GM12801 (cell line): ENCODE results near the gene EPB41L4B.

Source experiments
- TF ChIP-seq, protein P1 (sequence below): IDR thresholded peaks from one replicate; pipeline ENCODE4 v1.5.1; 2011; ENCODE audit warnings: control low read depth; ENCODE audit not compliant: insufficient read length; ENCODE audit errors: extremely low read depth

The EPB41L4B gene

DNA sequence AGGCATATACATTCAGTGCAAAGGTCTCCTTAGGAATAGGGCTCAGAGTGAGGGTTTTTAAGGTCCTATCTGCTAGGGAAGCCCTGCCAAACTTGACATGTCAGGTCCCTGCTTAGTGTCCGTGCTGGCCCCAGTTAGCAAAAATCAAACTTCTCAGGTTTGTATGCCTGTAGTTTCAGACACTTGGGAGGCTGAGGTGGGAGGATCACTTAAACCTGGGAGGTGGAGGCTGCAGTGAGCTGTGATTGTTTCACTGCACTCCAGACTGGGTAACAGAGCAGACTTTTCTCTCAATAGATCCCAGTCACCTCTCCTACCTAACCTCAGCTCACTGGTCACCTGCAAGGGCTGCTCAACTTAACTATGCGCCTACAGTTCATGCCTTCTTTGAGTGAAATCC lies 182.4 kb downstream of the EPB41L4B start:
- TF ChIP-seq, protein P1, sequence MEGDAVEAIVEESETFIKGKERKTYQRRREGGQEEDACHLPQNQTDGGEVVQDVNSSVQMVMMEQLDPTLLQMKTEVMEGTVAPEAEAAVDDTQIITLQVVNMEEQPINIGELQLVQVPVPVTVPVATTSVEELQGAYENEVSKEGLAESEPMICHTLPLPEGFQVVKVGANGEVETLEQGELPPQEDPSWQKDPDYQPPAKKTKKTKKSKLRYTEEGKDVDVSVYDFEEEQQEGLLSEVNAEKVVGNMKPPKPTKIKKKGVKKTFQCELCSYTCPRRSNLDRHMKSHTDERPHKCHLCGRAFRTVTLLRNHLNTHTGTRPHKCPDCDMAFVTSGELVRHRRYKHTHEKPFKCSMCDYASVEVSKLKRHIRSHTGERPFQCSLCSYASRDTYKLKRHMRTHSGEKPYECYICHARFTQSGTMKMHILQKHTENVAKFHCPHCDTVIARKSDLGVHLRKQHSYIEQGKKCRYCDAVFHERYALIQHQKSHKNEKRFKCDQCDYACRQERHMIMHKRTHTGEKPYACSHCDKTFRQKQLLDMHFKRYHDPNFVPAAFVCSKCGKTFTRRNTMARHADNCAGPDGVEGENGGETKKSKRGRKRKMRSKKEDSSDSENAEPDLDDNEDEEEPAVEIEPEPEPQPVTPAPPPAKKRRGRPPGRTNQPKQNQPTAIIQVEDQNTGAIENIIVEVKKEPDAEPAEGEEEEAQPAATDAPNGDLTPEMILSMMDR = no peak

DNA sequence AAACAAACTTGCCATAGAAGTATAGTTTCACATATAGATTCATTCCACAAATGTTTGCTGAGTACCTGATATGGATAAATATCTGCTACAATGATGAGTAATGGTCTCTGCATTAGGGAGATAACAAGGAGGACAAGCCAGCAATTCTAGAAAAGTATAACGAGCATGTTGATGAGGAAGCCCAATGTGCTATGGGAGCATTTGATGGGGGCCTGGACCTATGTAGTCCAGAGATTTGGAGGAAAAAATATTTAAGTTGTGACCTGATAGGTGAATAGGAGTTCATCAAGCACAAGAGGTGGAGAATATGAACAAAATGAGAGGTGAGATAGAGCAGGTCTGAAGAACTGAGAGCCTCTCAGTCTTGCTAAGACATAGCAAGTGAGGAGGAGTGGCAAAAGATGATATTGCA lies 186.7 kb downstream of the EPB41L4B start:
- TF ChIP-seq, protein P1 = no peak

DNA sequence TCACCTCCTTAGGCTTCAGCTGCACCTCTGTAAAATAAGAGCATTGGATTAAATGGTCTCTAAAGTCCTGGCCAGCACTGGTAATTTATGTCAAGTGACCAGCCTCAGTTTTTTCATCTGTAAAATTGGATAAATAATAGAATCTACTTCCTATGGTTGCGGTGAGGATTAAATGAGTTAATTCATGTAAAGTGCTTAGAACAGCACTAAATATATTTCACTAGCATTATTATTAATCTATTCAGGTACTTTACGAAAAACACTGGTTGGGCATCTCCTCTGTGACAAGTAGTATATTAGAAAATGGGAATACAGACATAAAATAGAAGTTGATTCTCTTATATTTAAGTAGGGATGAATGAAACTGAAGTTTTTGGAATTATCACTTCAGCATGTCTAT lies 187.3 kb downstream of the EPB41L4B start:
- TF ChIP-seq, protein P1 = no peak

DNA sequence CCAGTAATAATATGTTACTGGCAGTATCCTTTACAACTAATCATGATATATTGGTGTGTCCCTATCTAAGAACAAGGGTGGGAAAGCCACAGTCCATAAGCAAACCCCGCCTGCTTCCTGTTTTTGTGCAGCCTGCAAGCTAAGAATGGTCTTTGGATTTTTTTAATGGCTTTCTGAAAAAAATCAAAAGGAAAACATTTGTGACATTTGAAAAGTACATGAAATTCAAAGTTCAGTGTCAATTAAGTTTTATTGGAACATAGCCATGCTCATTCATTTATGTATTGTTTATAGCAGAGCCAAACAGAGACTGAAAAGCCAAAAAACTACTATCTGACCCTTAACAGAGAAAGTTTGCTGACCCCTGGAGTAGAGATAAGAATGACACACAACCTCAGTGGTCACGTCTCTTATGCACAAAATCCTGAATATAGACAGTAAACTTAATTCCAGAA lies 188.3 kb downstream of the EPB41L4B start:
- TF ChIP-seq, protein P1 = no peak

DNA sequence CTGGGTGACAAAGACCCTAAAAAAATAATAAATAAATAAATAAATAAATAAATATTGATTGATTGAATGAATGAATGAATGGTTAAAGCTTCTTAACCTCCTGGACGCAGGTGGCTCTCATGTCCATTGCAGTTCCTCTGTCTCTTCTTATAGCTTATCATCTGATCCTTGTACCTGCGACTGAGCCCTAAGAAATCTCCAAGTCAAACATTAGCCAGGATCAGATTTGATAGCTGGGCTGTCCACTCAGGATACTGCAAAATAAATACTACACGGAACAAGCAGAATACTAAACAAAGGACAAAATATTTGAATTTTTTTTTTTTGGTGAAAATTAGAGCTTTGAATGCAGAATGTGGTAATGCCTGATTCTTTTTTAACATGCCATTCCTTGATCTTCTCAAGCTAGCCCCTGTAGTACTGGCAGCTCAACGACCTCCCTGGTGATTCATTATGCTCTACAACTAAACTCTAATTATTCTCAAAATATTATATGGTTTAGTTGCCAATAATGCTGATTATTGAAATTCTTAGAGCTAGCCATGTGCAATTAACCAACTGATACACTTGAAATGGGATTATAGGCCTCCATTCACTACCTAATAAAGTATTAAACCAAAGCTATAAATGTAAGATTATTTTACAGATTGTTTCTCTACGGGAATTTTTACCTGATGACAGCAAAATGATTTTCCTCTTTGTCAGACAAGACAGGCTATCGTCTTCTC lies 191.2 kb downstream of the EPB41L4B start:
- TF ChIP-seq, protein P1 = no peak

DNA sequence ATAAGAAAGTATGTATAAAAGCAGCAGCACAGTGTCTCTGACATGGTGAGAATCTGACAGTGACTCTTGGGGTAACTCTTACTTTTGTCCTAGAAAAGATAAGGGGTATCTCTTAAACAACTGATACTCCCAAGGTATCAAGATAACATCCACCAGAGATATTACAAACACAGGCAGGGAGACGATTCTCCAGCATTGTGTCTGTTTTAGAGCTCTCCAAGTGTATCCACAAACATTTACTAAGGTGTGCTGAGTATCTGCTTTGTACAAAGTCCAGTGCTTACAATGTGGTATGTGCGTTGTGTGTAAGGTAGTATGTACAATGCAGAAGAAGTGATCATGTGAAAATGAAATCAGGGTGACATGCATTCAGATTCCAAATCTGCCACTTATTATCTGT lies 196.7 kb downstream of the EPB41L4B start:
- TF ChIP-seq, protein P1 = no peak

DNA sequence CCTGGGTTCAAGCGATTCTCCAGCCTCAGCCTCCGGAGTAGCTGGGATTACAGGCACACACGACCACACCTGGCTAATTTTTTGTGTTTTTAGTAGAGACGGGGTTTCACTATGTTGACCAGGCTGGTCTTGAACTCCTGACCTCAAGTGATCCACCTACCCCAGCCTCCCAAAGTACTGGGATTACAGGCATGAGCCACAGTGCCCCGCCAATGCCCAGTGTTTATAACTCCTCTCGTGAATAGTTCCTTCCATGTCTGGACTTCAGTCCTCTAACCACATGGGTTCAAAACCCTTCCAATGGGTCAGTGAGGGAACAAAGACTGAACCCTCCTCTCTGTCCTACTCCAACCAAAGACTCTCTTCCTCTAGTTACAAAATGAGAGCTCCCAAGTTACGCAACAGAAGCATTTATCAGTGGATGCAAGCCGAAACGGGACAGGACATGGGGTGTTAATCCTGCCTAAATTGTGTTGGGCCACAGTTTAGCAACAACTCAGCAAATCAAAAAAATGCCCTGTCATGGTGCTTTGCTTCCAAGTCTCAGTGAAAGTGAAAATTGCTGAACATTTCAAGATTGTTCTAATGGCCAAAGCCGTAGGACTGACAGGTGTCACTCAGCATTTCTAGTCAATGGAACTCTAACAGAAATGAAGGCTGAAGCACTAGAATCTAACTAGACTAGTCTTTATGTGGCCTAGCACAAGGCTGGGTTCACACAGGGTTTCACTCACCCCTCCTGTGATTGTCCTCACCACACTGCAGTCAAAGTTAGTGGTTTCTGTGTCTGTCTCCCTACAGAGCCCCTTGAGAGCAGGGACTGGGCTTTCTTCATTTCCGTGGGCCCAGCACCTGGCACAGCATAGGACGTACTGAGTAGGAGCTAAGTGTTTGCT lies 197.9 kb downstream of the EPB41L4B start:
- TF ChIP-seq, protein P1 = no peak
